Thyroid gland (tissue), 4 donors: Measurements from ENCODE around the gene GSPT1.

Experiments used
- POLR2A ChIP-seq, 2 donors: fragments of 450-650 bp; IDR thresholded peaks; one replicate each; pipeline ENCODE4 v1.6.1; 2017; ENCODE audit warnings: antibody characterized with exemption in 2 of 2, mild to moderate bottlenecking in 2 of 2, moderate library complexity in 1 of 2
- TF ChIP-seq, protein P1 (sequence below), 6 experiments: fragments of 200-600 bp in 3 of 6; fragments of 450-650 bp in 3 of 6; sonication (generic) in 3 of 6; IDR thresholded peaks; one replicate each; pipeline ENCODE4 v1.5.1; 2016 to 2019; ENCODE audit warnings: antibody characterized with exemption in 6 of 6, mild to moderate bottlenecking in 2 of 6, inconsistent platforms in 1 of 6, moderate library complexity in 1 of 6

DNA sequence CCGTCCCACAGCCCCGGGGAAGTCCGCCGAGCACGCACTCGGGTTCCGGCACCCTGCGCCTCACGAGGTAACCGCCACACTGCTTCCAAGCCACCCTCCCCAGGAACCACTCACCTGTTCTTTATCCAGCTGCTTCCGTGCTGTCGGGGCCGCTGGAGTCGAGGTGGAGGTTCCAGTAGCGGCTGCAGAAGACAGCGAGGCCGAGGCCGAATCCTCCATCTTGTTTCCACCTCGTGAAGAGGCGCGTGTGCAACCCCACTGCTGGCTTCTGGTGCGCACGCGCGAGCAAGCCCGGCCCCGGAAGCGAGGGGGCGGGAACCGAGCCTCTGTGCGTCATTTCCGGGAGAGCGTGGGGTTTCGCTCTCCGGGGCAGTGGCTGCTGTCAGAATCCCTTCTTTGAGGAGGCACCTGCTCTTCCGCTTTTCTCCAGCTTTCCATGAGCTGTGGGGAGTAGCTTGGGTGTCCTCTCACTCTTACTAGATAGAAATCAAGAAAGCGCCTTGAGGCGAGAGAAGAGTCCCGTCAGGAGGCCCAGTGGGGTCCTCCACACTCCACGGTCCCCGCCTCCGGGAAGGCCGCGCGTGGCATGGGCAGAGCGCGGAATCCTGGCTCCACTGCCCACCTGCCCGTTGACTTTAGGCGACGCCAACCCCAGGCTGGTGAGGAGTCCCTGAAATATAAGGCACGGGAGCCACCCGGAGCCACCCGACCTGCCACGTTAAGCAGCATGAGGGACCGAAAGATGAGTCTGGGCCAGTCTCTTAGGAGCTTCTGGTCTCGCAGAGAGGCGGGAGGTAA lies 64.3 kb downstream of the GSPT1 start, which contains the start of gene RSL1D1:
- peak in 1 of 2 donors; percentile 87 for TF ChIP-seq POLR2A (IDR thresholded peaks at IDR 0.05)
- TF ChIP-seq, protein P1, sequence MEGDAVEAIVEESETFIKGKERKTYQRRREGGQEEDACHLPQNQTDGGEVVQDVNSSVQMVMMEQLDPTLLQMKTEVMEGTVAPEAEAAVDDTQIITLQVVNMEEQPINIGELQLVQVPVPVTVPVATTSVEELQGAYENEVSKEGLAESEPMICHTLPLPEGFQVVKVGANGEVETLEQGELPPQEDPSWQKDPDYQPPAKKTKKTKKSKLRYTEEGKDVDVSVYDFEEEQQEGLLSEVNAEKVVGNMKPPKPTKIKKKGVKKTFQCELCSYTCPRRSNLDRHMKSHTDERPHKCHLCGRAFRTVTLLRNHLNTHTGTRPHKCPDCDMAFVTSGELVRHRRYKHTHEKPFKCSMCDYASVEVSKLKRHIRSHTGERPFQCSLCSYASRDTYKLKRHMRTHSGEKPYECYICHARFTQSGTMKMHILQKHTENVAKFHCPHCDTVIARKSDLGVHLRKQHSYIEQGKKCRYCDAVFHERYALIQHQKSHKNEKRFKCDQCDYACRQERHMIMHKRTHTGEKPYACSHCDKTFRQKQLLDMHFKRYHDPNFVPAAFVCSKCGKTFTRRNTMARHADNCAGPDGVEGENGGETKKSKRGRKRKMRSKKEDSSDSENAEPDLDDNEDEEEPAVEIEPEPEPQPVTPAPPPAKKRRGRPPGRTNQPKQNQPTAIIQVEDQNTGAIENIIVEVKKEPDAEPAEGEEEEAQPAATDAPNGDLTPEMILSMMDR (IDR thresholded peaks at IDR 0.05) = no peak
